HEK293 (cell line): Measurements from ENCODE around the gene POMC.

Experiments used
- CTCF ChIA-PET: fragments of 350-600 bp; formaldehyde crosslinking; extraction: SDS; loops from one replicate; lab custom pipeline; 2021; ENCODE audit warnings: antibody characterized with exemption; lab: Yijun Ruan, JAX
- POLR2A ChIA-PET: fragments of 300-600 bp; formaldehyde crosslinking; extraction: SDS; loops from one replicate; lab custom pipeline; 2020; ENCODE audit warnings: antibody characterized with exemption, inconsistent platforms; lab: Yijun Ruan, JAX
- H3K27ac ChIP-seq: fragments of 200-500 bp; sonication (Bioruptor generic); 2 replicates; pipeline ENCODE4 v1.5.1; 2014; ENCODE audit warnings: low read depth, low read length, control low read depth, inconsistent platforms; ENCODE audit errors: extremely low read depth
- H3K36me3 ChIP-seq, 2 experiments: fragments of 200-500 bp in 1 of 2; sonication (Bioruptor generic) in 1 of 2; 1 replicate in 1 of 2; 2 replicates in 1 of 2; pipeline ENCODE4 v1.5.1; 2014 to 2017; ENCODE audit warnings: inconsistent platforms in 2 of 2, low read length in 2 of 2; ENCODE audit not compliant: control insufficient read depth in 2 of 2, insufficient read depth in 1 of 2
- H3K4me1 ChIP-seq: fragments of 200-500 bp; sonication (Bioruptor generic); 2 replicates; pipeline ENCODE4 v1.5.1; 2014; ENCODE audit warnings: mild to moderate bottlenecking, low read length, inconsistent platforms; ENCODE audit not compliant: control insufficient read depth, insufficient read depth
- H3K4me3 ChIP-seq: 2 replicates; pipeline ENCODE4 v1.5.1; 2011; ENCODE audit warnings: low read depth, mild to moderate bottlenecking, control low read depth, low read length, moderate library complexity
- H3K9me3 ChIP-seq: fragments of 200-500 bp; sonication (Bioruptor generic); 2 replicates; pipeline ENCODE4 v1.5.1; 2014; ENCODE audit warnings: low read depth, low read length, inconsistent platforms; ENCODE audit not compliant: control insufficient read depth, insufficient read depth
- BCL6B ChIP-seq: fragments of 450-650 bp; formaldehyde crosslinking; IDR thresholded peaks from 2 replicates; pipeline ENCODE4 v1.5.1; 2017; ENCODE audit warnings: missing biosample characterization, missing genetic modification characterization
- GFI1B ChIP-seq: fragments of 450-650 bp; formaldehyde crosslinking; IDR thresholded peaks from 2 replicates; pipeline ENCODE4 v1.5.1; 2016; ENCODE audit warnings: missing biosample characterization, missing genetic modification characterization
- HOXC10 ChIP-seq: sonication (generic); formaldehyde crosslinking; IDR thresholded peaks from 2 replicates; pipeline ENCODE4 v1.8.1; 2023; ENCODE audit warnings: mild to moderate bottlenecking, missing genetic modification reagents
- MEIS1 ChIP-seq: sonication (generic); formaldehyde crosslinking; IDR thresholded peaks from 2 replicates; pipeline ENCODE4 v1.8.1; 2022; ENCODE audit warnings: missing genetic modification reagents, mild to moderate bottlenecking, borderline replicate concordance
- OSR2 ChIP-seq: fragments of 450-650 bp; formaldehyde crosslinking; IDR thresholded peaks from 2 replicates; pipeline ENCODE4 v1.5.1; 2016; ENCODE audit warnings: missing biosample characterization, missing genetic modification characterization
- PATZ1 ChIP-seq: fragments of 450-650 bp; formaldehyde crosslinking; IDR thresholded peaks from 2 replicates; pipeline ENCODE4 v1.5.1; 2016; ENCODE audit warnings: missing biosample characterization, missing genetic modification characterization
- PRDM1 ChIP-seq: fragments of 450-650 bp; formaldehyde crosslinking; IDR thresholded peaks from 2 replicates; pipeline ENCODE4; 2016; ENCODE audit warnings: missing biosample characterization, missing genetic modification characterization
- TSHZ1 ChIP-seq: fragments of 450-650 bp; formaldehyde crosslinking; IDR thresholded peaks from 2 replicates; pipeline ENCODE4 v1.5.1; 2016; ENCODE audit warnings: missing biosample characterization, missing genetic modification characterization, borderline replicate concordance
- ZIC2 ChIP-seq: fragments of 450-650 bp; formaldehyde crosslinking; IDR thresholded peaks from 2 replicates; pipeline ENCODE4 v1.5.1; 2016; ENCODE audit warnings: missing biosample characterization, missing genetic modification characterization
- ZNF10 ChIP-seq: fragments of 450-650 bp; formaldehyde crosslinking; IDR thresholded peaks from 2 replicates; pipeline ENCODE4 v1.5.1; 2017; ENCODE audit warnings: missing biosample characterization, missing genetic modification characterization
- ZNF146 ChIP-seq: fragments of 450-650 bp; formaldehyde crosslinking; IDR thresholded peaks from 2 replicates; pipeline ENCODE4 v1.5.1; 2016; ENCODE audit warnings: missing biosample characterization, missing genetic modification characterization
- ZNF148 ChIP-seq: fragments of 450-650 bp; formaldehyde crosslinking; IDR thresholded peaks from 2 replicates; pipeline ENCODE4 v1.5.0; 2017; ENCODE audit warnings: missing biosample characterization, missing genetic modification characterization, borderline replicate concordance
- ZNF174 ChIP-seq: fragments of 450-650 bp; formaldehyde crosslinking; IDR thresholded peaks from 2 replicates; pipeline ENCODE4 v1.5.0; 2017; ENCODE audit warnings: missing biosample characterization, mild to moderate bottlenecking, missing genetic modification characterization
- ZNF202 ChIP-seq: fragments of 450-650 bp; formaldehyde crosslinking; IDR thresholded peaks from 2 replicates; pipeline ENCODE4 v1.5.1; 2016; ENCODE audit warnings: missing biosample characterization, missing genetic modification characterization, borderline replicate concordance
- ZNF214 ChIP-seq: fragments of 450-650 bp; formaldehyde crosslinking; IDR thresholded peaks from 2 replicates; pipeline ENCODE4 v1.5.1; 2017; ENCODE audit warnings: missing biosample characterization, mild to moderate bottlenecking, missing genetic modification characterization, borderline replicate concordance
- ZNF221 ChIP-seq: fragments of 450-650 bp; formaldehyde crosslinking; IDR thresholded peaks from 2 replicates; pipeline ENCODE4 v1.5.1; 2017; ENCODE audit warnings: missing biosample characterization, missing genetic modification characterization, borderline replicate concordance
- ZNF223 ChIP-seq: fragments of 450-650 bp; formaldehyde crosslinking; IDR thresholded peaks from 2 replicates; pipeline ENCODE4 v1.5.1; 2016; ENCODE audit warnings: missing biosample characterization, missing genetic modification characterization
- ZNF239 ChIP-seq: fragments of 450-650 bp; formaldehyde crosslinking; IDR thresholded peaks from 2 replicates; pipeline ENCODE4 v1.5.1; 2016; ENCODE audit warnings: missing biosample characterization, missing genetic modification characterization
- ZNF24 ChIP-seq: fragments of 450-650 bp; formaldehyde crosslinking; IDR thresholded peaks from 2 replicates; pipeline ENCODE4 v1.5.1; 2016; ENCODE audit warnings: missing biosample characterization, missing genetic modification characterization
- ZNF26 ChIP-seq: fragments of 450-650 bp; formaldehyde crosslinking; IDR thresholded peaks from 2 replicates; pipeline ENCODE4 v1.5.1; 2016; ENCODE audit warnings: missing biosample characterization, missing genetic modification characterization
- ZNF398 ChIP-seq: fragments of 450-650 bp; formaldehyde crosslinking; IDR thresholded peaks from 2 replicates; pipeline ENCODE4 v1.5.1; 2017; ENCODE audit warnings: missing biosample characterization, missing genetic modification characterization
- ZNF555 ChIP-seq: fragments of 450-650 bp; formaldehyde crosslinking; conservative IDR thresholded peaks from 2 replicates; pipeline ENCODE4 v1.5.1; 2017; ENCODE audit warnings: missing biosample characterization, mild to moderate bottlenecking, missing genetic modification characterization, inconsistent platforms
- ZNF560 ChIP-seq: fragments of 450-650 bp; formaldehyde crosslinking; IDR thresholded peaks from 2 replicates; pipeline ENCODE4 v1.5.1; 2017; ENCODE audit warnings: missing biosample characterization, missing genetic modification characterization, borderline replicate concordance
- ZNF626 ChIP-seq: fragments of 450-650 bp; sonication (Bioruptor Pico); formaldehyde crosslinking; IDR thresholded peaks from 2 replicates; pipeline ENCODE4 v1.5.1; 2018; ENCODE audit warnings: missing biosample characterization, missing genetic modification characterization, inconsistent platforms
- ZNF785 ChIP-seq: fragments of 450-650 bp; formaldehyde crosslinking; IDR thresholded peaks from 2 replicates; pipeline ENCODE4 v1.5.1; 2016; ENCODE audit warnings: missing biosample characterization, missing genetic modification characterization

The POMC gene

GRCh38 chr2:25170888-25171287, 2.5 kb upstream of the POMC start (continued):
- TF ChIP-seq TSHZ1 (tag by site-specific recombination) = no peak
- no peak for TF ChIP-seq ZNF398 (tag by site-specific recombination)
- no peak for TF ChIP-seq ZNF10 (tag by site-specific recombination)
- no peak for TF ChIP-seq ZNF223
- TF ChIP-seq ZNF214 (tag by site-specific recombination) = no peak
- no peak for TF ChIP-seq ZNF24 (tag by site-specific recombination)
- no peak for TF ChIP-seq ZNF239 (tag by site-specific recombination)
- TF ChIP-seq ZNF148 (tag by site-specific recombination) = no peak
- TF ChIP-seq ZNF174 (tag by site-specific recombination) = no peak

GRCh38 chr2:25169073-25169470, 692 bp upstream of the POMC start:
- Histone ChIP-seq H3K9me3 (no peaks in the 10 kb centered on the region), H3K4me3 (no peak overlapping the region), H3K27ac (no peak overlapping the region), H3K4me1 (no peaks in the 10 kb centered on the region), H3K36me3 (no peaks in the 10 kb centered on the region)
- ChIA-PET CTCF (no interaction called here), POLR2A (no interaction called here)
- TF ChIP-seq GFI1B (tag by site-specific recombination) (no peak), MEIS1 (CRISPR knock-in tag) (no peak), ZNF202 (tag by site-specific recombination) (no peak), ZNF555 (tag by site-specific recombination) (no peak), BCL6B (no peak), ZNF146 (tag by site-specific recombination) (no peak), ZNF626 (tag by site-specific recombination) (no peak), ZNF560 (tag by site-specific recombination) (no peak), ZNF785 (tag by site-specific recombination) (no peak), ZNF221 (tag by site-specific recombination) (no peak), OSR2 (no peak), ZIC2 (no peak), HOXC10 (CRISPR knock-in tag) (no peak), PATZ1 (no peak), ZNF26 (no peak), PRDM1 (tag by site-specific recombination) (no peak), ZNF239 (tag by site-specific recombination) (no peak)
